Neural crest cell (in vitro differentiated cells): Measurements from ENCODE around the gene HP1BP3. TPM values are rescaled to one million over a fixed set of nuclear protein-coding genes. Genes with fewer than 3 reads are reported as not detected.
A peak's percentile ranks its signal among the peaks of the same experiment; 100 is the strongest.

Experiments used
- DNase-seq: peaks from one replicate; pipeline ENCODE4 v3.0.0; 2021; ENCODE audit warnings: low read depth, mixed read lengths, low spot score
- H3K27ac Mint-ChIP-seq: one replicate; pipeline ENCODE4 v1.8.0; 2021; ENCODE audit warnings: mild to moderate bottlenecking, mixed read lengths; ENCODE audit not compliant: unreplicated experiment
- H3K27me3 Mint-ChIP-seq: 2 replicates; pipeline ENCODE4 v1.8.0; 2021; ENCODE audit warnings: low read depth, mild to moderate bottlenecking, mixed read lengths
- H3K36me3 Mint-ChIP-seq: 2 replicates; pipeline ENCODE4 v1.8.0; 2021; ENCODE audit warnings: low read depth, mild to moderate bottlenecking, mixed read lengths
- H3K4me1 Mint-ChIP-seq: 2 replicates; pipeline ENCODE4 v1.8.0; 2021; ENCODE audit warnings: mixed read lengths
- H3K4me3 Mint-ChIP-seq: one replicate; pipeline ENCODE4 v1.8.0; 2021; ENCODE audit warnings: mild to moderate bottlenecking, mixed read lengths
- H3K9me3 Mint-ChIP-seq: 2 replicates; pipeline ENCODE4 v1.8.0; 2021; ENCODE audit warnings: mixed read lengths
- CTCF ChIP-seq: fragments of 200-600 bp; sonication (generic); conservative IDR thresholded peaks from 2 replicates; pipeline ENCODE4 v1.5.0; 2021; ENCODE audit warnings: antibody characterized with exemption, mild to moderate bottlenecking
- total RNA-seq: library from RNA; stranded (reverse); gene quantifications from 2 replicates; pipeline ENCODE4 v1.2.1, GENCODE V29; 2021

The HP1BP3 gene
- total RNA-seq, 1 donor from 2014 or later: 303 TPM

- H3K9me3 Mint-ChIP-seq: no peaks in the 10 kb centered on the region
- peaks cover 24% of the 10 kb centered on the region for H3K4me1 Mint-ChIP-seq
Measured at GRCh38 chr1:20706841-20707240, 80.3 kb downstream of the HP1BP3 start.

DNA sequence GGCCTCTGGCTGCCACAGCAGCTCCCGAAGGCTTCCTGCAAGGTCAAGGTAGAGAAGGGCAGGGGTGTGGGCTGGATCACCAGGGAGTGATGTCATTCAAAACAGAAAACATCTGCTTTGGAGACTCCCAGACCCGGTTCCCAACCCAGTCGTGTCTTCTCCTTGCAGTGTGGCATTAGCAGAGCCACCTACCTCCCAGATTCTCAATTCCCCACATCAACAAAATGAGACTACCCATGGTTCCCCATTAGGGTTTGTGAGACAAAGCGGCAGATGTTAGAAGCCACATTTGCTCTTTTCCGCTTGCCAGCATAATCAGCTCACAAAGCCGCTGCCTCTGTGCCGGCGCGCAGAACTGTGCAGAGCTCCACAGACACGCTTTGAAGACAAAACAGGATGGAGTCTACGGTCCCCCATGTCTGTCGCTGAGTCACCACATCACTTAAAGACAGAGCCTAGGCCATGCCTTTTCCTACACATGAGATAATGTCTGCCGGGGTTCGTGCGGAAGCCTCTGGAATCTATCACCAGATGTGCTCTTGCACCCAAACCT, 81.8 kb downstream of the HP1BP3 start:
- H3K27ac Mint-ChIP-seq: no peak overlapping the region
- no peak overlapping the region for H3K4me3 Mint-ChIP-seq
- H3K36me3 Mint-ChIP-seq: no peaks in the 10 kb centered on the region
- H3K27me3 Mint-ChIP-seq: no peaks in the 10 kb centered on the region
- peaks cover 8% of the 10 kb centered on the region for H3K4me1 Mint-ChIP-seq
- no peaks in the 10 kb centered on the region for H3K9me3 Mint-ChIP-seq
- TF ChIP-seq CTCF: no peak
- DNase-seq: no peak

More at GRCh38 chr1:20706841-20707240, 80.3 kb downstream of the HP1BP3 start:
- TF ChIP-seq CTCF: no peak
- Mint-ChIP-seq H3K36me3 (no peaks in the 10 kb centered on the region), H3K4me3 (no peak overlapping the region), H3K27me3 (no peaks in the 10 kb centered on the region), H3K27ac (no peak overlapping the region)
- DNase-seq: no peak

DNA sequence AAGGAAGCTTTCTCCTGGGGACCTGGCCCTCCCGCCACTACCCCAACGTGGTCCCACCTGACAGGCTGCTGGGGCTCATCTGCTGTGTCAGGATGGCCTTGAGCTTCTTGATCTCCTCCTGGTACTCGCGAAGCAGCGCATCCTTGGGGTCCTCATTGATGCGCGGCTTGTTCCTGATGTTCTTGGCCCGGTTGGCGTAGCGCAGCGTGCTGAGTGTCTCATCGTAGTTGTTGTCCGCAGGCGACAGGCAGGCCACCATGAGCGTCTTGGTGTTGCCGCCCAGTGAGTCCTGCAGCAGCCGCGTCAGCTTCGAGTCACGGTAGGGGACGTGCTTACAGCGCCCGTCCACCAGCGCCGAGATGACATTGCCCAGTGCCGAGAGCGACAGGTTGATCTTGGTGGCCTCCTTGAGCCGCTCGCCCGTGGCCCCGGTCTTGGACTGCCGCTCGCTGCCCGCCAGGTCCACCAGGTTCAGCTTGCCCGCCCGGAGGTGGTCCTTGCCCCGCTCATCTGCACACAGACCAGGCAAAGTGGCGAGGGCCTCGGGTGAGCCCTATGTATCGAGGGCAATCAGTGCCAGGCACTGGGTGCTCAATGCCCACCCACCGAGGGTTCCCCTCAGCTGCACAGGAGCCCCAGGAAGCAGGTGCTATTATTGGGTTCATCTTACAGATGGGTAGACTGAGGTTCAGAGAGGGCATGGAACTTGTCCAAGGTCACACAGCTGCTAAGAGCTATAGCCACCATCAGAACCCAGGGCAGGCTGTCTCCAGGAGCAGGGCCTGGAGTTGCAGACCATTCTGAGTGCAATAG, 82.5 kb downstream of the HP1BP3 start:
- H3K9me3 Mint-ChIP-seq: no peaks in the 10 kb centered on the region
- H3K36me3 Mint-ChIP-seq: no peaks in the 10 kb centered on the region
- no peak for DNase-seq
- H3K4me1 Mint-ChIP-seq: peaks cover 4% of the 10 kb centered on the region
- H3K27ac Mint-ChIP-seq: peak overlapping the region; percentile 21
- H3K4me3 Mint-ChIP-seq: no peak overlapping the region
- TF ChIP-seq CTCF: no peak
- no peaks in the 10 kb centered on the region for H3K27me3 Mint-ChIP-seq

- TF ChIP-seq CTCF: no peak
- DNase-seq: no peak
- Mint-ChIP-seq H3K4me1 (peaks cover 4% of the 10 kb centered on the region), H3K4me3 (no peak overlapping the region), H3K27ac (no peak overlapping the region), H3K36me3 (no peaks in the 10 kb centered on the region), H3K27me3 (no peaks in the 10 kb centered on the region), H3K9me3 (no peaks in the 10 kb centered on the region)
Measured at GRCh38 chr1:20703124-20703756, 83.9 kb downstream of the HP1BP3 start.

- Mint-ChIP-seq H3K27me3 (no peaks in the 10 kb centered on the region), H3K4me1 (peaks cover 4% of the 10 kb centered on the region), H3K36me3 (no peaks in the 10 kb centered on the region), H3K27ac (no peak overlapping the region), H3K9me3 (no peaks in the 10 kb centered on the region), H3K4me3 (peak overlapping the region; percentile 51)
- DNase-seq: no peak
- peak; percentile 36 for TF ChIP-seq CTCF
Measured at GRCh38 chr1:20702416-20702815, 84.7 kb downstream of the HP1BP3 start.
